Panc1 (cell line): ENCODE measurements around the gene ITPA. TPM values are rescaled to one million over a fixed set of nuclear protein-coding genes. Genes with fewer than 3 reads are reported as not detected.

Source experiments
- ATAC-seq: fragments of 200-7000 bp; cut with Tn5 transposase; 2 replicates; pipeline ENCODE4 v1.9.1; 2020; ENCODE audit warnings: mild to moderate bottlenecking, moderate library complexity
- BruUV-seq: library from RNA; stranded (reverse); fragments of 400-500 nt; replicated peaks from 2 replicates; lab custom pipeline; 2021; lab: Mats Ljungman, UMichigan
- CTCF ChIA-PET: fragments of 300-600 bp; sonication (Branson Sonifier 250); formaldehyde crosslinking; loops from one replicate; lab custom pipeline; 2022; ENCODE audit warnings: antibody characterized with exemption; lab: Charles Lee
- POLR2A ChIA-PET: fragments of 300-600 bp; sonication (Branson Sonifier 250); formaldehyde crosslinking; loops from one replicate; lab custom pipeline; 2022; ENCODE audit warnings: antibody characterized with exemption; lab: Charles Lee
- DNase-seq: peaks from one replicate; pipeline ENCODE4 v3.0.0-alpha.2; 2010; ENCODE audit warnings: low read depth, low spot score
- H3K27ac ChIP-seq: 2 replicates; pipeline ENCODE4 v1.5.1; 2011; ENCODE audit warnings: mild to moderate bottlenecking, low read length, inconsistent platforms
- H3K27me3 ChIP-seq: fragments of 200-500 bp; sonication (Bioruptor generic); 2 replicates; pipeline ENCODE4 v1.6.0; 2014; ENCODE audit warnings: low read length, inconsistent platforms; ENCODE audit not compliant: control insufficient read depth, insufficient read depth
- H3K36me3 ChIP-seq: fragments of 200-500 bp; sonication (Bioruptor generic); 2 replicates; pipeline ENCODE4 v1.5.1; 2014; ENCODE audit warnings: inconsistent platforms, mild to moderate bottlenecking, low read length, moderate library complexity; ENCODE audit not compliant: control insufficient read depth, insufficient read depth
- H3K4me1 ChIP-seq: 2 replicates; pipeline ENCODE4 v1.5.1; 2011; ENCODE audit warnings: inconsistent platforms, mild to moderate bottlenecking, low read length, moderate library complexity; ENCODE audit not compliant: control insufficient read depth, insufficient read depth
- H3K4me3 ChIP-seq, 2 experiments: 2 replicates each; pipeline ENCODE4 v1.5.1; 2011 to 2012; ENCODE audit warnings: low read depth in 2 of 2, low read length in 2 of 2, mild to moderate bottlenecking in 2 of 2, inconsistent platforms in 1 of 2, moderate library complexity in 1 of 2
- H3K9me3 ChIP-seq: fragments of 200-500 bp; sonication (Bioruptor generic); 2 replicates; pipeline ENCODE4 v1.5.1; 2014; ENCODE audit warnings: low read depth, mild to moderate bottlenecking, inconsistent platforms, low read length, moderate library complexity; ENCODE audit not compliant: control insufficient read depth, insufficient read depth
- CTCF ChIP-seq: fragments of 450-650 bp; IDR thresholded peaks from 2 replicates; pipeline ENCODE4 v1.5.1; 2017; ENCODE audit warnings: mild to moderate bottlenecking
- POLR2AphosphoS5 ChIP-seq: IDR thresholded peaks from 2 replicates; pipeline ENCODE4 v1.6.1; 2012; ENCODE audit warnings: mild to moderate bottlenecking, low read depth, low read length, moderate library complexity
- REST ChIP-seq, 2 experiments: IDR thresholded peaks; 2 replicates each; pipeline ENCODE4 v1.6.1; 2011 to 2012; ENCODE audit warnings: low read depth in 2 of 2, control low read depth in 1 of 2, low read length in 1 of 2, mild to moderate bottlenecking in 1 of 2, moderate library complexity in 1 of 2; ENCODE audit not compliant: insufficient read depth in 1 of 2
- SIN3A ChIP-seq: IDR thresholded peaks from 2 replicates; pipeline ENCODE4 v1.6.1; 2012; ENCODE audit warnings: low read depth, mild to moderate bottlenecking, low read length, moderate library complexity, borderline replicate concordance; ENCODE audit not compliant: insufficient read depth
- TCF7L2 ChIP-seq: IDR thresholded peaks from 2 replicates; pipeline ENCODE4 v1.6.1; 2011; ENCODE audit warnings: mild to moderate bottlenecking, low read depth, low read length, inconsistent platforms
- in situ Hi-C: cut with HindIII; loops from 2 replicates; pipeline ENCODE4 v1.10.0; 2016; ENCODE audit warnings: low sequenced_read_pairs, low pct_unique_long_range_greater_than_20kb
- intact Hi-C: fragments of 100-400 bp; cut with micrococcal nuclease; formaldehyde crosslinking; loops from one replicate; pipeline ENCODE4 v1.10.0; 2022; ENCODE audit not compliant: unreplicated experiment
- total RNA-seq: library from RNA; stranded (reverse); gene quantifications from one replicate; pipeline ENCODE4 v1.2.1, GENCODE V29; 2021; ENCODE audit not compliant: unreplicated experiment

Gene ITPA
- total RNA-seq, 1 experiment from 2014 or later = 107 TPM

DNA sequence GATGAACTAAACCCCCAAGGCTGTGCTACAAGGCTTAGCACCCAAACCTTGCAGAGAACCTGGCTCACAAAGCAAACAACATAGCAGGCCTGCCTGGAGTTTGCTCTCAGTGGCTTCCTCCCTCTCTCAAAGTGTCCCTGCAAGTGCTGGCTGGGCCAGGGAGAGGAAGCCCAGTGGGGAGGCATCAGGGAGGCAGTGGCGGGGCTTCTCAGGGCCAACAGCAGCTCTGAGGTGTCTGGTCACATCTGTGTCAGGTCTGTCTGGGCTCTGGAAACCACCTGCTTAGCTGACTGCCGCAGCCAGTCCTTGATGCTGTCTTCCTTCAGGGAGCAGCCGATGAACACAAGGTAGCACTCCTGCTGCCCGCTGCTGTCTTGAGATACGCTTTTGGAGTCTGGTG, 46.4 kb downstream of the ITPA start:
- intact Hi-C loops (no loop called here), in situ Hi-C loops (no loop called here)
- DNase-seq = no peak
- ATAC-seq = no peak
- ChIA-PET POLR2A (interaction anchor here (0.6 kb wide), 1 partner anchor 1783 kb away, joined by 3 read pairs; no protein-coding TSS in a partner anchor), CTCF (no interaction called here)
- TF ChIP-seq SIN3A (no peak), CTCF (no peak), REST (IDR thresholded peaks at IDR 0.05; ENCODE audit: insufficient read depth in 1 of 2, low read depth in 2 of 2, low read length in 1 of 2) (no peak), POLR2AphosphoS5 (no peak), TCF7L2 (no peak)
- H3K4me1 ChIP-seq = no peaks in the 10 kb centered on the region
- no peaks in the 10 kb centered on the region for H3K27me3 ChIP-seq
- H3K27ac ChIP-seq = no peak overlapping the region
- no TSS peak for BruUV-seq
- H3K9me3 ChIP-seq = no peaks in the 10 kb centered on the region
- H3K4me3 ChIP-seq = no peak overlapping the region
- no peaks in the 10 kb centered on the region for H3K36me3 ChIP-seq

DNA sequence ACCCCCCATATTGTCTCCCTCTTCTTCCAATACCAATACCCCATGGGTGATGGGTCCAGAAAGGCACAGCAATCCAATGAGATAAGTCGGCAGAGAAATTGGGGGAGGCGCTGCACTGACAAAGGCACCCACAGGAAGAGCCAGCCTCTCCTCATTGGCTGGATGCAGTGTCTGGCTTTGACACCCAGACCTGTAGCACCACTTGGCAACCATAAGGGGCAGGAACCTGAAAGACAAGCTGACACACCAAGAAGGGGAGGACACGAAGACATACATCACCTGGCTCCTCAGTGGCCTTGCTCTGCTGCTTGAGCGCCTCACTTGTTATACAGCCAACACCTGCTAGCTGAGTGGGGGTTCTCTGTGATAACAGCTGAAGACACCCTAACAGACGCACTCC, 49.1 kb downstream of the ITPA start:
- no peaks in the 10 kb centered on the region for H3K36me3 ChIP-seq
- TF ChIP-seq TCF7L2 (no peak), POLR2AphosphoS5 (no peak), REST (IDR thresholded peaks at IDR 0.05; ENCODE audit: insufficient read depth in 1 of 2, low read depth in 2 of 2, low read length in 1 of 2) (no peak), CTCF (no peak), SIN3A (no peak)

More for the DNA sequence above, 49.1 kb downstream of the ITPA start:
- Histone ChIP-seq H3K4me3 (no peak overlapping the region), H3K27ac (no peak overlapping the region), H3K9me3 (no peaks in the 10 kb centered on the region), H3K4me1 (no peaks in the 10 kb centered on the region), H3K27me3 (no peaks in the 10 kb centered on the region)
- intact Hi-C loops (no loop called here), in situ Hi-C loops (no loop called here)
- BruUV-seq = no TSS peak
- ChIA-PET POLR2A (no interaction called here), CTCF (no interaction called here)
- DNase-seq = no peak
- no peak for ATAC-seq
